Retinal pigment epithelial cell (primary cell): ENCODE measurements around the gene DYTN.

Experiments
- DNase-seq: peaks from one replicate; pipeline ENCODE4 v3.0.0-alpha.2; 2010; ENCODE audit warnings: low read depth
- H3K4me3 ChIP-seq: 2 replicates; pipeline ENCODE4 v1.5.1; 2011; ENCODE audit warnings: mild to moderate bottlenecking, low read length, control low read depth, moderate library complexity
- CTCF ChIP-seq: conservative IDR thresholded peaks from 2 replicates; pipeline ENCODE4 v1.5.1; 2011; ENCODE audit warnings: low read depth, low read length, control low read depth, inconsistent platforms

The DYTN gene

DNA sequence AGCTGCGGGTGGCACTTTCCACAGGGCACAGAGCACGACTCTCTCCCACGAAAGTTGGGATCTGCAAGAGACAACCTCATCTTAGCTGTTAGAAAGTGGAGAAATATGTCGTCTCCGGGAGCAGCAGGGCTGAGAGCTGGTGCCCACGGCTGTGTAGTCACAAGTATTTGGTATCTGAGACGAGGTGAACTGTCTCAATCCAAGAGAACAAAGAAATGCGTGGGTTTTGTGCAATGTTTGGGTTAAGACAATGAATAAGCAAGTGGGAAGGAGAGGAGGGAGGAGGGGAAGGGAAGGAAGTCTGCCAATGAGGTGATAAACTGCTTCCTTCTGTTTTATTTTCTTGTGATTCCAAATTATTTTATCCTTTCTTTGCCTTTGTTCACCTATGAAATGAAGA, 18.0 kb downstream of the DYTN start:
- no peak for DNase-seq

DNA sequence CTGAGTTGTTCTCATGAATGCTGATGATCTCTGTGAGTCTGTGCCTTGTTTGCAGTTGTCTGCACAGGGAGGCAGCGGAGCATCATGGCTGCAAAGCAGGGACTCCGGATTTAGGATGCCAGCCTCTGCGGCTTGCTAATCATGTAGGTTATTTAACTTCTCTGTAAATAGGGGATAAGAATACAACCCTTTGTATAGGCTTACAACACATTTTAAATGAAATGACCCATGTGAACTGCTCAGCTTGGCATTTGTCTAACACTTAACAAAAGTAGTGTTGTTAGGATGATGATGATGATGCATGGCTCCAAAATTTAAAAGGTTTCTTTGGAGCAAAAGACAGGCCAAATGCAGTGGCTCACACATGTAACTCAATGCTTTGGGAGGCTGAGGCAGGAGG, 19.4 kb downstream of the DYTN start:
- H3K4me3 ChIP-seq: no peak overlapping the region
- no peak for TF ChIP-seq CTCF
- no peak for DNase-seq

More for the DNA sequence above, 18.0 kb downstream of the DYTN start:
- no peak overlapping the region for H3K4me3 ChIP-seq
- TF ChIP-seq CTCF: no peak

GRCh38 chr2:206696910-206697309, 21.3 kb downstream of the DYTN start:
- peak; percentile 1 for DNase-seq
- TF ChIP-seq CTCF: no peak
- no peak overlapping the region for H3K4me3 ChIP-seq

GRCh38 chr2:206693399-206694137, 24.6 kb downstream of the DYTN start:
- peak; percentile 7 for DNase-seq
- no peak overlapping the region for H3K4me3 ChIP-seq
- peak; percentile 58 for TF ChIP-seq CTCF

GRCh38 chr2:206692971-206693370, 25.2 kb downstream of the DYTN start:
- no peak overlapping the region for H3K4me3 ChIP-seq
- no peak for TF ChIP-seq CTCF
- DNase-seq: no peak

DNA sequence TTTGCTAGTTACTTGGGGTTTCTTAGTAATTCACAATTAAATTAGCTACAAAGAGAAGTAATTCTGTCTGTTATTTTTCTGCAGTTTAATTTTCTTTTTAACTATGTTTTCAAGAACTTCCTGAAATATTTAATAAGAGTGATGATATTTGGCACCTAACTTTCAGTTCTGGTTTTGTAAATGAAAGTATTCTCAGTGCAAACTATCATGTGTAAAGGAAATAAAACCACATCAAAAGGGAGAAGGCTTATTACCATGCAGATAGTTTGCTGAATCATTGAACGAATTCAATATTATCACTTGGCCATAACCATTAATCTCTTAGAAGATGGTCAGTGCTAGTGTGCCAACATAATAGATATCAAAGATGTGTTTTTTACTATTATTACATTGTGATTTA, 29.2 kb downstream of the DYTN start:
- H3K4me3 ChIP-seq: no peak overlapping the region
- TF ChIP-seq CTCF: no peak
- DNase-seq: no peak

GRCh38 chr2:206688453-206688852, 29.7 kb downstream of the DYTN start:
- TF ChIP-seq CTCF: no peak
- no peak for DNase-seq
- no peak overlapping the region for H3K4me3 ChIP-seq
